ENCODE data around the gene IL33.
A peak's percentile ranks its signal among the peaks of the same experiment; 100 is the strongest.

IL33 gene

GRCh38 chr9:6216951-6217350 lies 1.3 kb downstream of the IL33 start:
- DNase-seq (ENCODE audit: low spot score), result no peak

DNA sequence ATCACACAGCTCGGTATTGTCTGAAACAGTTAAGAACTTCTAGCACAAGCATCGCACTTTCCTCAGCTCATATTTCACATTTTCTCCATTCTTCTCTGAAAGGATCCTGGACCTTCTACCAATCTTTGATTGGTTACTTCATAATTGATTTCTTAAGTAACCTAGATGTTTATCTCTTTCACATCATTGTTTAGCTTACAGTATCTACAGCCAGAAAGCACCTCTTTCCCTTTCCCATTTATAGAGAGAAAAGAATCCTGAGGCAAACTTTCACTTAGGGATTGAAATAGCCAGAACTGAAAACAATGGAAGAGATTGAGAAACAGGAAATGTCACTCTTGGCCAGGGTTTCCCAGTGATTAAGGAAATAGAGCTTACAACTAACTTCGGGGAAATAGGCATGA lies 2.5 kb downstream of the IL33 start:
- DNase-seq (ENCODE audit: low spot score), result no peak

- no peak for DNase-seq (ENCODE audit: low spot score)
Observed at GRCh38 chr9:6219040-6219439, 3.4 kb downstream of the IL33 start.

DNA sequence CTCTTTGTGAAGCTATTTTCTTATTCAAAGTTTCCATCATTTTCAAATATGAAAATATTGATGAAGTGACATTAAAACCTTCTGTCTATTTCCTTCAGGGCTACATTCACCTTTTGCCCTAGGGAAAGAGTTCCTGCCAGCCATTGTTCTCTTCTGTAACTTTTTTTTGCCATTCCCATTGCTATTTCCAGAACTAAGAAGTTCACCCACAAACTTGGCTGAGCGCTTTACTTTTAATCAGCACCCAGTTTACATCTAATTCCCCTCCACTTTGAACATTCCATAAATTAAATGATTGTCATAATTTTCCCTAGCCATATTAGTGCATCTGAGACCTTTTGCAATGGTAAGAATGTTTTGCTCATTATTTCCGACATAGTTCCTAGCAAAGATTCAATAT lies 4.4 kb downstream of the IL33 start:
- DNase-seq (ENCODE audit: low spot score), result no peak

DNA sequence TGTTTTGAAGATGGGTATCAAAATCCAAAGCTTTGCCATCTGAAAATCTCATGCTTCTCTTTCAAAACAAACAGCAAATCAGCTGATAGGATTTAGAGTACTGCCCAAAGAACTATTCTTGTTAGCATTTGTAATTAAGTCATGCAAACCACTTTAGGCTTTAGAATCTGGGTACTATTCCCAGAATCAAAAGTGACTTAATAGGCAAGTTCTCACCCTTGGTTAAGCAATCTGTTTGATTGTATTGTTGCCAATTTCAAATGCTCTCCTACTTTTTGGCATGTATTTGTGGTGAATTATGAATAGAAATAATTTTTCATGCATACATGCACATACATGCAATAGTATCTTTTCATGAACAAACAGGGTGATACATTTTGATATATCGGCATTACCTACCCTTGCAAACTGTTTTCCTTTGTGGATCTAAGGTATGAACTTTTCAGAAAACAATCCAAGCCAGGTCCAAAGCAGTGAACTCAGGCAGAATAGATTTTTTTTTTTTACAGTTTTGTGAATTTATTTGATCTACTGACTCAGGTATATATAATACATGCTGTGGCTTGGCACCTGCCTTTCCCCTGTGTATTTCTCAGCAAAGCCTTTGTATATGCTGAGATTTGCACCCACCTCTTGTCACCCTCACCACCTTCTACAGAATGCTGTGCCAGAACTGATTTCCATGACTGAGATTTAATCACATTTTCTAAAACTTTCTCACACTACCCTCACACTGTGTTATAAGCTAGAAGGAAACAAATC lies 9.0 kb downstream of the IL33 start:
- peak; percentile 11 for DNase-seq (ENCODE audit: low spot score)

- no peak for DNase-seq (ENCODE audit: low spot score)
Observed at GRCh38 chr9:6226696-6227095, 11.1 kb downstream of the IL33 start.

- DNase-seq (ENCODE audit: low spot score), result no peak
Observed at GRCh38 chr9:6229186-6229585, 13.6 kb downstream of the IL33 start.

- no peak for DNase-seq (ENCODE audit: low spot score)
Observed at GRCh38 chr9:6229619-6230018, 14.0 kb downstream of the IL33 start.

DNA sequence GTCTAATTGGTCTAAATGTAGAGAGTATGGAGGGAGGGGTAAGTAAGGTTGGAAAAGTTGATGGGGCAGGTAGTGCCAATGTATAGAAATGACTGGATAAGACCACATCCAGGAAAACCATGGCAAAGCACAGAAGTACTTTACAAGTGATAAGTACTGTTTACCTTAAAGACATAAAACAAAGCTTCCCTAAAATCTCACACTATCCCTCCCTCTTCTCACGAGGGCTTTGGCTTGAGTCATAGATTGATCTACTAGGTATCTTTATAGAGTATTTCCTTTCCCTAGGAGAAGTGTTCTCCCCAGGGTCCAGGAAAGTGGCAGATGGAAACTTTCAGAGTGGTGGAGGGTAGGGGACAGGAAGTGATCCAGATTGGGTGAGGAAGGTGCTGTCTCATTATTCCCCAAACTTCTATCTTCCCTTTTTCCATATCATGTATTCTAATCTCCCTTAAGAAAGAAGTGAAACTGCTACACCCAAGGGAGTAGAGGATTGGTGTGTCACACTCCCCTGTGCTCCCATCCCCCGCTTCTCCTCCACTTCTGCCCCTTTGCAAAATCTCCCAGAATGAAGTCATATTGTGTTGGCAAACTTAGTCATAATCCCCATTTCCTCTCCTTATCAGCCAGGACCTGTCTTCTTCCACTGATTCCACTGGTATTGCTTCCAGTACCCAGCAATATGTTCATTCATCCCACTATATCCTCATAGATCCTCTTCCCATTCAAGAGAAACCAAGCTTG lies 14.6 kb downstream of the IL33 start:
- DNase-seq (ENCODE audit: low spot score), result no peak

DNA sequence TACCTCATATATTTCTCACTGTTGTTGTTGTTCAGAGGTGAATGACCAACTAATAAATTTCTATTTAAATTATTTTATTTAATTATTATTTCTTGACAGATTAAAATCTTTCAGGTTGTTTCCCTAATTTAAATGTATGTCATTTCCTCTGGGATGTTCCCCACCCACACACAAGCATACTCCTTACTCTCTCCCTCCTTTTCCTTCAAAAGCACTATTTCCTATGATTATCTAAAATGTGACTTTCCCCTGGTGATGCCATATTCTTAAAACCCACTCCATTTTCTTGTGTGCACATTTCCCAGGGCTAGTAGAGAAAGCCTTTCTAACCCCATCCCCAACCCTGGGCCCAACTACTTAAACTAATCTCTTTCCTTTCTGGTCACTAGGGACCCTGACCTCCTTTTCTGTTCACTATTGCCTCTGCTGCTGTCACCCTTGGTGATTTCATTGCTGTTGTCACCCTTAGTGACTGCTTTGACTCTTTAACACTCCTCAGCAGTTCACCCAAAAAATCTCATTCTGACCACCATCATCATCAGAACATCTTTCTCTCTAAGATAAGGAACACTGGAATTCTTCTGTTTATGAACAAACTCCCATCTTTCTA lies 16.8 kb downstream of the IL33 start:
- DNase-seq (ENCODE audit: low spot score), result no peak

- DNase-seq (ENCODE audit: low spot score), result no peak
Observed at GRCh38 chr9:6234014-6234413, 18.4 kb downstream of the IL33 start.

DNA sequence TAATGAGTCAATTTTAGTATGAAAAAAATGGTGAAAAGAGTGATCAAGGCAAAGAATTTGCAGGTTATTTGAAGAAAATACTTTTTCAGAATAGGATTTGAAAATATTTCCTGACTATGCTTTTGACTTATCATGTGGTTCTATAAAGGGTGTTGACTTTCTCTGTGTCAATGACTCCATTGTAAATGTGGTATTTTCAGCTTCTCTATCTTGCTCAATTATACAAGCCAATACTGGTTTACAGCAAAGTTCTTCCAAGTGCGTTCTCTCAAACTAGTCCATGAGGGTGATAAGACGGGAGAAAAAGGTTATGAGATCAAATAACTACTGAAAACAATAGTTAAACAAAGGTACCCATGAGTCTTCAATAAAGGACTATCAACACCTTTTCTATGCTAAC lies 21.7 kb downstream of the IL33 start:
- DNase-seq (ENCODE audit: low spot score), result no peak

GRCh38 chr9:6239048-6239461 lies 23.4 kb downstream of the IL33 start:
- DNase-seq (ENCODE audit: low spot score), result no peak

DNA sequence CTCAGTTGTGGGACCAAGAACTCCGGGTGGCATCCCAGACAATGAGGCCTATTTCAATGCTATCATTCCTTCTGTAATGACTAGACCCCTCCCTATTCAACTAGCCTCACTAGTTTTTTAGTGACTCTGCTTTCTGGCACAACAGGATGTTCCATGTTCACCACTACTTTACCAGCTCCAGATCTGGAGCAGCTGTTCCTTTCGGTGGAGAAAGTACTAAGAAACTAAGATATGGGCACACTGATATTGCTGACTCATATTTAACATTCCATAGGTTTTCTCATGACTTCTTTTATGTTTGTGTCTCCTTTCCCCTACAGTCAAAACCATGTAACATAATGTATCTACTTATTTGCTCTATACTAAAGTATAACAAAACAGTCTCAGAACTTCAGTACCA lies 24.1 kb downstream of the IL33 start:
- DNase-seq (ENCODE audit: low spot score), result no peak

GRCh38 chr9:6243746-6244145 lies 28.1 kb downstream of the IL33 start:
- no peak for DNase-seq (ENCODE audit: low spot score)

DNA sequence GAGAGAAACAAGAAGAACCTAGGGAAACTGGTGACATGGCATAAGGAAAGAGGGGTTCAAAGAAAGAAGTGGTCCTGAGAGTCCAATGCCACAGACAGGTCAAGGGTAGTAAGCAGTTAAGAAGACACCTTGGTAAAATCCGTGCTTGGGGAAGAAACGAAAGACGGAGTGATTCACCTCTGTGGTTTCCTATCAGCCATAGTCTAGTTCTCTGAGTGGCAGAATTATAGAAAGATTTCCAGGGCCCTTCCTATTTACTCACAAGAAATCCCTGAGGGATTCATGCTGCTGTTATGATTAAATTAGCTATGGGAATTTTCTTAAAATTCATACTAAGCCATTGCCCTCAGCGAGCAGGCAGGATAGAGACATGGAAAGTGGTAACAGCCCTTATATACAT lies 31.7 kb downstream of the IL33 start:
- DNase-seq (ENCODE audit: low spot score), result no peak

DNA sequence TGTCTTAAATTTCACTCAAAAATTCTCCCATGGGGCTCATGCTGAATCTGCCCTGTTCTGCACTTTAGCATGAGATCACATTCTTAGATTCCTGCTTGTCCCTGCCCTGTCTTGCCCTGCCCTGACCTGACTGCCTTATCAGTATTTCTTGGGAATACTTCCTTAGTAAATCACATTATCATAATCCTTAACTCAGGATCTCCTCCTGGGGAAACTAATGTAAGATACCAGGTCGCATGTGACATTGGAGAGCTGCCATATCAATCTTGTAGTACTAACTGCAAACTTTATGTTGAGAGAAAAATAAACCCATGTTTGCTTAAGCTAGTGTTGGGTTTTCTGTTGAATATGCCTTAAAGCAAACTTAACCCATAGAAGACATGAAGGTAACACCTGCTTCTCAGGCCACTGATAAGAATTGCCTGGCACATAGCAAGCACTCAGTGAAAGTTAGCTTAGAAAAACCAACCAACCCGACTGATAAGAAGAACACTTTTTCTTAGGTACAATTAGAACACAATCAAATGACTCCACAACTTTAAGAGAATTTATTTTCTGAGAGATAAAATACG lies 53.3 kb downstream of the IL33 start:
- no peak for DNase-seq (ENCODE audit: low spot score)

DNA sequence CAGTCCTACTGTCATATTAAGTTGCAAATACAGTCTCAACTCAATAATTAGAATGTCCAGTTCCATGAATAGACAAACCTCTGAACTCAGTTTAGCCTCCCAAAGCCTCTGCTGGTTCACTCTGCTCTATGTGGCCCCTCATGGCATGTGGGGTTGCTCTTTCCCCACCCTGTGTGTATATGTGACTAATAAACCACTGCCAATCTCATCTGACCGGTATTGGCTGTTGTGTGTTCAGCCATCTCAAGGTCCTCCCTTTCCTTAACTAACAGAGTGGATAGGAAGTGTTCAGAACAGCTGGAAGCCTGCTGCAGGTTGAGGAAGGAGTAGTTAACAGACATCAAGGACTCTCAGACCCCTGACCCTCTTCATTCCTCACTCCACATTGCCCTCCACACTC lies 55.3 kb downstream of the IL33 start:
- no peak for DNase-seq (ENCODE audit: low spot score)

DNA sequence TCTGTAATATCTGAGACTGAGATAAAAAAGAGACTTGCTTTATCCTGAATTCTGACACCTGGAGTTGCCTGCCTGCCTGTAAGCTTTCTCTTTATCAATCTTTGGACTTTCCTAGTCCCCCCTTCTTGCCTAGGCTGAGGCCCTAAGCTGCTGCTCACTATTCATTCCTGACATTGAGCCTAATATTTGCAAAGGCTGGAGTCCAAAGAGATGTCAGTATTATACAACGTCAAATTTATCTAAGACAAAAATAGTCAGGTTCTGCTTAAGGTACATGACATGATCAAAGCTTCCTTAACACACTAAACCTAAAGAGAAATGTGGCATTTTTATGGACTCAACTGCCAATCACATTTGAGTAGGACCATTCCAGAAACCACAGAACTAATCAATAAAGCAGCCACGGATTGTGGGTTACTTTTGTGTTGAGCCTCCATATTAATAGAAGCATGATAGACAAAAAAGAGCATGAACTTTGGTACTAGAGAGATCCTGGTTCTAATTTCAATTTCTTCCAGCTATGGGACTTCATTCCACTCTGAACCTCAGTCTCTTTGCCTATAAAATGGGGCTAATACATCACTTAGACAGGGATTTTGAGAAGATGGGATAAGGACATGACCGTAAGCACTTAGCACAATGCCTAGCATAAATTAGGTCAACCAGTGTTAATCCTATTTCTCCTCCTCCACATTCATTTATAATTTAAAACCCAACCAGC lies 56.1 kb downstream of the IL33 start:
- DNase-seq (ENCODE audit: low spot score), result no peak

DNA sequence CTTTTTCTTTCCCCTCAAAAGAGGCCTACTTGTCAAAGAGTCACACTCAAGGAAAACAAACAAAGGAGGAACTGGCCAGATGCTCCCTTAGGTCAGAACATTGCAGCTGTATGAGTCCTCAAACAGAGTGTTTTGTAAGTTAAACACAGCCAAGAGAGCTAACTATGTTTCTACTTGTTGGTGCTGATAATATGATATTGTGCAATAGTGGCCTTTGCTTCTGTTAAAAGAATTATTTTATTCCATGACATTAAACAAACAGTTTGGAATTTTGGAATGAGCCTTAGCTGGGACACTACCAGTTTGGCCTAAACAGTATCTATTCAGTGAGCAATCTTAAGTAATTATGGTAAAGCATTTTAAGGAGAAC lies 56.6 kb downstream of the IL33 start:
- DNase-seq (ENCODE audit: low spot score), result no peak

DNA sequence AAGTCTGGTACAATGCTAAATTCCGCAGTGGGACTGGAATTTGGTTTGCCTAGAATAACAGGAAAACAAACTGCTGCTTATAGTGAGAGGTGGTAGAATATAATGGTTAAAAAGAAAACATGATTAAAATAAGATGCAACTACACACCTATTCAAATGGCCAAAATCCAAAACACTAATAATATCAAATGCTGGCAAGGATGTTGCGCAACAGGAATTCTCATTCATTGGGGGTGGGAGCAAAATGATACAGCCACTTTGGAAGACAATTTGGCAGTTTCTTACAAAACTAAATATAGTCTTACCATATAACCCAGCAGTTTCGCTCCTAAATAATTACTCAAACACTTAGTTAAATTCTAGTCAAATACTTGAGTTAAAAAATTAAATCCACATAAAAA lies 61.8 kb downstream of the IL33 start:
- no peak for DNase-seq (ENCODE audit: low spot score)

DNA sequence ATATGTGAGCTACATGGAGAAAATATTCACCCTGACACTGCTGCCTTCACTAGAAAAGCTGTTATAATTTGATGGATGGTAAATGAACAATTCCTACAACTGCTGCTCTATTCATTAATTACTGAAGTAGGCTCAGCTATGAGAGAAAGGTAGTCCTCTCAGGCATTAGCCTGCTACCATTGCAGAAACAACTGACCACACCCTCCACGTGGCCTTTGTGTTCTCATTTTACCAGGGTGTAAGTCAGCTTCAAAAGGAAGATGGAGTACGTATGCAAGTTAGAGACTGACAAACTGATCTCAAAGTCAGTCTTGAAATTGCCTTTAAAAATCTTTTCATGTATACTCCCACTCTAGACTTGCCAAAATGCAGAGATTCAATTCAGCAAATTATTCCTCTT lies 86.3 kb downstream of the IL33 start:
- no peak for DNase-seq (ENCODE audit: low spot score)
